GM10266 (cell line): Measurements from ENCODE around the gene MCC.

Experiments
- DNase-seq: peaks from one replicate; pipeline ENCODE4 v3.0.0; 2012; ENCODE audit errors: extremely low spot score
- CTCF ChIP-seq: IDR thresholded peaks from 2 replicates; pipeline ENCODE4 v1.5.1; 2012; ENCODE audit warnings: mild to moderate bottlenecking, low read depth; ENCODE audit not compliant: control insufficient read depth, insufficient read depth; ENCODE audit errors: missing control alignments

Gene MCC

GRCh38 chr5:113048931-113049330 lies 439.3 kb downstream of the MCC start:
- DNase-seq, result no peak
- no peak for TF ChIP-seq CTCF

- DNase-seq, result no peak
- TF ChIP-seq CTCF, result no peak
Observed at GRCh38 chr5:113047733-113048652, 440.3 kb downstream of the MCC start.

- TF ChIP-seq CTCF, result no peak
- DNase-seq, result no peak
Observed at GRCh38 chr5:113047234-113047633, 441.0 kb downstream of the MCC start.

- no peak for DNase-seq
- no peak for TF ChIP-seq CTCF
Observed at GRCh38 chr5:113044776-113045465, 443.3 kb downstream of the MCC start.

- TF ChIP-seq CTCF, result peak; percentile 30
- DNase-seq, result no peak
Observed at GRCh38 chr5:113043491-113043931, 444.7 kb downstream of the MCC start.

GRCh38 chr5:113042491-113043243 lies 445.6 kb downstream of the MCC start:
- TF ChIP-seq CTCF, result no peak
- no peak for DNase-seq
